ENCODE results near the gene CSMD2.

CSMD2 gene

DNA sequence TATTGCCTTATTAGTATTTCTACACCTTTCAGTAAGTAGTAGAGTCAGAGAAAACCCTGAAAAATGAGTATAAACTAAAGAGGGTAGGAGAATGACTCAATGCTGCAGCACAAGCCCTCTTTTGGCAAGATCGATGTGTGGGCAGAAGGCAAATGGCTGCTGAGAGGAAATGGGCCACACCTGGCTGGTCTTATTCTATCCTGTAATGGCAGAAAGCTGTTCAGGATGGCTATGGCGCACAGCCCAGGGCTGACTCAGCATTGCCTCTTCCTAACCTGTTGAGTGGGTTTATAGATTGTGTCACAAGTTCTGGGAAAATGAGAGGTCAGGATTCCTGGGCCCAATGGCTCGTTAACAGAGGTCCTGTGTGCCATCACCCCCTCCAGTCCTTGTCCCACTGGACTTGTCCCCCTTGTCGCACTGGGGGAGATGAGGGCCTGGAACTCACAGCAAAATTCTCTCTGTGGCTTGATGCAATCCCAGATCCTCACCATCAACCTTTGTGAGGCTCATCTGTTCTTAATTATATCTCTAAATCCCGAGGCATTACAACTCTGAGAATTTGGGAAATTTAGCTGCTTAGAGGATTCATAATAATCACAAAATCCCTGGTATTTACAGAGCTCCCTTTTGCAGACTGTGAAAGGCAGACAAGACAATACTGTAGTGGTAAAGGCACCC is 287.9 kb downstream of the CSMD2 start (continued):
- TF ChIP-seq, protein P1, sequence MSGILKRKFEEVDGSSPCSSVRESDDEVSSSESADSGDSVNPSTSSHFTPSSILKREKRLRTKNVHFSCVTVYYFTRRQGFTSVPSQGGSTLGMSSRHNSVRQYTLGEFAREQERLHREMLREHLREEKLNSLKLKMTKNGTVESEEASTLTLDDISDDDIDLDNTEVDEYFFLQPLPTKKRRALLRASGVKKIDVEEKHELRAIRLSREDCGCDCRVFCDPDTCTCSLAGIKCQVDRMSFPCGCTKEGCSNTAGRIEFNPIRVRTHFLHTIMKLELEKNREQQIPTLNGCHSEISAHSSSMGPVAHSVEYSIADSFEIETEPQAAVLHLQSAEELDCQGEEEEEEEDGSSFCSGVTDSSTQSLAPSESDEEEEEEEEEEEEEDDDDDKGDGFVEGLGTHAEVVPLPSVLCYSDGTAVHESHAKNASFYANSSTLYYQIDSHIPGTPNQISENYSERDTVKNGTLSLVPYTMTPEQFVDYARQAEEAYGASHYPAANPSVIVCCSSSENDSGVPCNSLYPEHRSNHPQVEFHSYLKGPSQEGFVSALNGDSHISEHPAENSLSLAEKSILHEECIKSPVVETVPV (CRISPR knock-in tag; IDR thresholded peaks at IDR 0.05), result no peak
- no peak for TF ChIP-seq SNAI2 (CRISPR knock-in tag; IDR thresholded peaks at IDR 0.05)
- TF ChIP-seq RARB (CRISPR knock-in tag; IDR thresholded peaks at IDR 0.05), result no peak
- TF ChIP-seq ZFP30 (CRISPR knock-in tag; IDR thresholded peaks at IDR 0.05), result no peak
- TF ChIP-seq ZC3H10 (CRISPR knock-in tag; IDR thresholded peaks at IDR 0.05), result no peak
- TF ChIP-seq BACH2 (CRISPR knock-in tag; IDR thresholded peaks at IDR 0.05; ENCODE audit: borderline replicate concordance), result no peak
- TF ChIP-seq, protein P2, sequence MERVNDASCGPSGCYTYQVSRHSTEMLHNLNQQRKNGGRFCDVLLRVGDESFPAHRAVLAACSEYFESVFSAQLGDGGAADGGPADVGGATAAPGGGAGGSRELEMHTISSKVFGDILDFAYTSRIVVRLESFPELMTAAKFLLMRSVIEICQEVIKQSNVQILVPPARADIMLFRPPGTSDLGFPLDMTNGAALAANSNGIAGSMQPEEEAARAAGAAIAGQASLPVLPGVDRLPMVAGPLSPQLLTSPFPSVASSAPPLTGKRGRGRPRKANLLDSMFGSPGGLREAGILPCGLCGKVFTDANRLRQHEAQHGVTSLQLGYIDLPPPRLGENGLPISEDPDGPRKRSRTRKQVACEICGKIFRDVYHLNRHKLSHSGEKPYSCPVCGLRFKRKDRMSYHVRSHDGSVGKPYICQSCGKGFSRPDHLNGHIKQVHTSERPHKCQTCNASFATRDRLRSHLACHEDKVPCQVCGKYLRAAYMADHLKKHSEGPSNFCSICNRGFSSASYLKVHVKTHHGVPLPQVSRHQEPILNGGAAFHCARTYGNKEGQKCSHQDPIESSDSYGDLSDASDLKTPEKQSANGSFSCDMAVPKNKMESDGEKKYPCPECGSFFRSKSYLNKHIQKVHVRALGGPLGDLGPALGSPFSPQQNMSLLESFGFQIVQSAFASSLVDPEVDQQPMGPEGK (CRISPR knock-in tag; IDR thresholded peaks at IDR 0.05; ENCODE audit: borderline replicate concordance), result no peak
- no peak for TF ChIP-seq ZFP3 (CRISPR knock-in tag; IDR thresholded peaks at IDR 0.05)
- TF ChIP-seq ARNTL (CRISPR knock-in tag; IDR thresholded peaks at IDR 0.05; ENCODE audit: borderline replicate concordance, low read depth), result no peak

DNA sequence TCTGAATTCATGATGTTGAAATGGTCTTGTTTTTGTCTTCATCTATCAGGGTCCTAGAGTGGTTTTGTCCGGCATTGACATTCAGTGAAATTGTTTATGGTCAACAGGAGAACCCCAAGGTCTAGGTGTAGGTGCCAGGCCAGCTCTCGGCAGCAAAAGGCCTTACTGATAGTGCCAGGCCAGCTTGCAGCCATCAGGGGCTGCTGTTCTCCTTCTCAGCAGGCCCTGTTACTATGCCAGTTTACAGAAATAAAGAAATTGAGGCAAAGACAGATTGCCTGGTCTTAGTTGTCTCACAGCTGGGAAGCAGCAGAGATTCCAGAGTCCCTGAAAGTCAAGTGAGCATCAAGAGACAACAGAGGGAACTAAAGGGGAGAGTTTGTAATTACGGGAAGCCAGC is 289.2 kb downstream of the CSMD2 start:
- TF ChIP-seq, protein P3, sequence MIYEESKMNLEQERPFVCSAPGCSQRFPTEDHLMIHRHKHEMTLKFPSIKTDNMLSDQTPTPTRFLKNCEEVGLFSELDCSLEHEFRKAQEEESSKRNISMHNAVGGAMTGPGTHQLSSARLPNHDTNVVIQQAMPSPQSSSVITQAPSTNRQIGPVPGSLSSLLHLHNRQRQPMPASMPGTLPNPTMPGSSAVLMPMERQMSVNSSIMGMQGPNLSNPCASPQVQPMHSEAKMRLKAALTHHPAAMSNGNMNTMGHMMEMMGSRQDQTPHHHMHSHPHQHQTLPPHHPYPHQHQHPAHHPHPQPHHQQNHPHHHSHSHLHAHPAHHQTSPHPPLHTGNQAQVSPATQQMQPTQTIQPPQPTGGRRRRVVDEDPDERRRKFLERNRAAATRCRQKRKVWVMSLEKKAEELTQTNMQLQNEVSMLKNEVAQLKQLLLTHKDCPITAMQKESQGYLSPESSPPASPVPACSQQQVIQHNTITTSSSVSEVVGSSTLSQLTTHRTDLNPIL (CRISPR knock-in tag; IDR thresholded peaks at IDR 0.05; ENCODE audit: low read depth), result no peak
- TF ChIP-seq ZNF8 (CRISPR knock-in tag; IDR thresholded peaks at IDR 0.05), result no peak
- TF ChIP-seq GLIS3 (CRISPR knock-in tag; IDR thresholded peaks at IDR 0.05), result no peak
- no peak for TF ChIP-seq ISL1 (CRISPR knock-in tag; IDR thresholded peaks at IDR 0.05)
- no peak for TF ChIP-seq RARB (CRISPR knock-in tag; IDR thresholded peaks at IDR 0.05)
- no peak for TF ChIP-seq TCF4 (CRISPR knock-in tag; IDR thresholded peaks at IDR 0.05; ENCODE audit: borderline replicate concordance)
- no peak for TF ChIP-seq SNAI2 (CRISPR knock-in tag; IDR thresholded peaks at IDR 0.05)
- TF ChIP-seq CSDC2 (CRISPR knock-in tag; IDR thresholded peaks at IDR 0.05), result no peak
- TF ChIP-seq ZNF565 (CRISPR knock-in tag; conservative IDR thresholded peaks at IDR 0.05; ENCODE audit: low read depth), result no peak
- TF ChIP-seq ZFP30 (CRISPR knock-in tag; IDR thresholded peaks at IDR 0.05), result no peak
- no peak for TF ChIP-seq ARNTL (CRISPR knock-in tag; IDR thresholded peaks at IDR 0.05; ENCODE audit: borderline replicate concordance, low read depth)
- TF ChIP-seq, protein P4, sequence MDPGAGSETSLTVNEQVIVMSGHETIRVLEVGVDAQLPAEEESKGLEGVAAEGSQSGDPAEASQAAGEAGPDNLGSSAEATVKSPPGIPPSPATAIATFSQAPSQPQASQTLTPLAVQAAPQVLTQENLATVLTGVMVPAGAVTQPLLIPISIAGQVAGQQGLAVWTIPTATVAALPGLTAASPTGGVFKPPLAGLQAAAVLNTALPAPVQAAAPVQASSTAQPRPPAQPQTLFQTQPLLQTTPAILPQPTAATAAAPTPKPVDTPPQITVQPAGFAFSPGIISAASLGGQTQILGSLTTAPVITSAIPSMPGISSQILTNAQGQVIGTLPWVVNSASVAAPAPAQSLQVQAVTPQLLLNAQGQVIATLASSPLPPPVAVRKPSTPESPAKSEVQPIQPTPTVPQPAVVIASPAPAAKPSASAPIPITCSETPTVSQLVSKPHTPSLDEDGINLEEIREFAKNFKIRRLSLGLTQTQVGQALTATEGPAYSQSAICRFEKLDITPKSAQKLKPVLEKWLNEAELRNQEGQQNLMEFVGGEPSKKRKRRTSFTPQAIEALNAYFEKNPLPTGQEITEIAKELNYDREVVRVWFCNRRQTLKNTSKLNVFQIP (CRISPR knock-in tag; IDR thresholded peaks at IDR 0.05; ENCODE audit: borderline replicate concordance, low read depth), result no peak
- no peak for ATAC-seq

DNA sequence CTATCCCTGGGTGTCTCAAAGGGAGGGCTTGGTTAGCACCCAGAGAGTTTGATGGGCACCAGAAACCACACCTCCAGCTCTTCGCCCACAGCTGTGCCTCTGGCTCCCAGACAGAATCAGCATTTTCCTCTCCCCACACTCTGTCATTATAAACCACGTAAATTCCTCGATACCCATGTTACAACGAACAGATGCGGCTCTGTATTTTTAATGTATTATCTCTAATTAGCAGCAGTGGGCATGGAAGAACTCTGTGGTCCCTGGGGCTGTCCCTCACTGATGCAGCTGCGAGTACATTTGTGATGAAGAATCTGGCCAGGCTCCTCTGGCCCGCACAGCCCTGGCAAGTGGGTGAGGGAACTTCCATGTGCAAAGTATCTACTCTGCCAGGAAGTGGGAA is 290.4 kb downstream of the CSMD2 start:
- TF ChIP-seq, protein P2 (CRISPR knock-in tag; IDR thresholded peaks at IDR 0.05; ENCODE audit: borderline replicate concordance), result no peak
- TF ChIP-seq TCF4 (CRISPR knock-in tag; IDR thresholded peaks at IDR 0.05; ENCODE audit: borderline replicate concordance) (no peak), OSR1 (CRISPR knock-in tag; IDR thresholded peaks at IDR 0.05) (no peak), ZNF565 (CRISPR knock-in tag; conservative IDR thresholded peaks at IDR 0.05; ENCODE audit: low read depth) (no peak), PPARA (CRISPR knock-in tag; IDR thresholded peaks at IDR 0.05; ENCODE audit: borderline replicate concordance) (no peak), ZC3H10 (CRISPR knock-in tag; IDR thresholded peaks at IDR 0.05) (no peak), TOX (CRISPR knock-in tag; IDR thresholded peaks at IDR 0.05; ENCODE audit: borderline replicate concordance) (no peak), BACH2 (CRISPR knock-in tag; IDR thresholded peaks at IDR 0.05; ENCODE audit: borderline replicate concordance) (no peak), GLIS3 (CRISPR knock-in tag; IDR thresholded peaks at IDR 0.05) (no peak), SNAI2 (CRISPR knock-in tag; IDR thresholded peaks at IDR 0.05) (no peak)
- TF ChIP-seq, protein P1 (CRISPR knock-in tag; IDR thresholded peaks at IDR 0.05), result no peak
- TF ChIP-seq, protein P5, sequence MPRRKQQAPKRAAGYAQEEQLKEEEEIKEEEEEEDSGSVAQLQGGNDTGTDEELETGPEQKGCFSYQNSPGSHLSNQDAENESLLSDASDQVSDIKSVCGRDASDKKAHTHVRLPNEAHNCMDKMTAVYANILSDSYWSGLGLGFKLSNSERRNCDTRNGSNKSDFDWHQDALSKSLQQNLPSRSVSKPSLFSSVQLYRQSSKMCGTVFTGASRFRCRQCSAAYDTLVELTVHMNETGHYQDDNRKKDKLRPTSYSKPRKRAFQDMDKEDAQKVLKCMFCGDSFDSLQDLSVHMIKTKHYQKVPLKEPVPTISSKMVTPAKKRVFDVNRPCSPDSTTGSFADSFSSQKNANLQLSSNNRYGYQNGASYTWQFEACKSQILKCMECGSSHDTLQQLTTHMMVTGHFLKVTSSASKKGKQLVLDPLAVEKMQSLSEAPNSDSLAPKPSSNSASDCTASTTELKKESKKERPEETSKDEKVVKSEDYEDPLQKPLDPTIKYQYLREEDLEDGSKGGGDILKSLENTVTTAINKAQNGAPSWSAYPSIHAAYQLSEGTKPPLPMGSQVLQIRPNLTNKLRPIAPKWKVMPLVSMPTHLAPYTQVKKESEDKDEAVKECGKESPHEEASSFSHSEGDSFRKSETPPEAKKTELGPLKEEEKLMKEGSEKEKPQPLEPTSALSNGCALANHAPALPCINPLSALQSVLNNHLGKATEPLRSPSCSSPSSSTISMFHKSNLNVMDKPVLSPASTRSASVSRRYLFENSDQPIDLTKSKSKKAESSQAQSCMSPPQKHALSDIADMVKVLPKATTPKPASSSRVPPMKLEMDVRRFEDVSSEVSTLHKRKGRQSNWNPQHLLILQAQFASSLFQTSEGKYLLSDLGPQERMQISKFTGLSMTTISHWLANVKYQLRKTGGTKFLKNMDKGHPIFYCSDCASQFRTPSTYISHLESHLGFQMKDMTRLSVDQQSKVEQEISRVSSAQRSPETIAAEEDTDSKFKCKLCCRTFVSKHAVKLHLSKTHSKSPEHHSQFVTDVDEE (CRISPR knock-in tag; IDR thresholded peaks at IDR 0.05), result no peak
- no peak for ATAC-seq

Measured in SK-N-SH treated with all-trans-retinoic acid at 6 μM for 48 hours (cell line).